Glutamatergic neuron (in vitro differentiated cells): ENCODE data around the gene HOGA1. TPM values are rescaled to one million over a fixed set of nuclear protein-coding genes. Genes with fewer than 3 reads are reported as not detected.
"Not testable (repeated sequence)": the region's sequence is repeated elsewhere in the genome, so short reads cannot be mapped to it uniquely, and the experiment has no call there.

Source experiments
- DNase-seq: peaks from one replicate; pipeline ENCODE4 v3.0.0; 2022
- H3K27ac Mint-ChIP-seq: one replicate; pipeline ENCODE4 v1.8.0; 2020; ENCODE audit warnings: mild to moderate bottlenecking, mixed read lengths, inconsistent platforms; ENCODE audit not compliant: unreplicated experiment
- H3K27me3 Mint-ChIP-seq: one replicate; pipeline ENCODE4 v1.8.0; 2020; ENCODE audit warnings: mild to moderate bottlenecking, moderate library complexity, mixed read lengths, inconsistent platforms; ENCODE audit not compliant: unreplicated experiment
- H3K36me3 Mint-ChIP-seq: one replicate; pipeline ENCODE4 v1.8.0; 2020; ENCODE audit warnings: mild to moderate bottlenecking, mixed read lengths, inconsistent platforms; ENCODE audit not compliant: unreplicated experiment
- H3K4me1 Mint-ChIP-seq: one replicate; pipeline ENCODE4 v1.8.0; 2020; ENCODE audit warnings: mild to moderate bottlenecking, low read depth, mixed read lengths, inconsistent platforms; ENCODE audit not compliant: unreplicated experiment
- H3K4me3 Mint-ChIP-seq: one replicate; pipeline ENCODE4 v1.8.0; 2020; ENCODE audit warnings: mild to moderate bottlenecking, mixed read lengths, inconsistent platforms; ENCODE audit not compliant: unreplicated experiment
- H3K9me3 Mint-ChIP-seq: one replicate; pipeline ENCODE4 v1.8.0; 2020; ENCODE audit warnings: mild to moderate bottlenecking, moderate library complexity, mixed read lengths, inconsistent platforms; ENCODE audit not compliant: unreplicated experiment
- total RNA-seq: library from RNA; stranded (reverse); fragmentation: NEBNext Ultra II Directional; extraction: Animal tissue kit (Norgen Biotek cat#: 25700); gene quantifications from one replicate; pipeline ENCODE4 v1.2.1, GENCODE V29; 2021; ENCODE audit not compliant: unreplicated experiment
- TF ChIP-seq, protein P1 (sequence below): fragments of 200-600 bp; sonication (generic); IDR thresholded peaks from one replicate; pipeline ENCODE4 v1.5.0; 2021; ENCODE audit not compliant: partially characterized antibody, unreplicated experiment

Gene HOGA1
- total RNA-seq, 1 donor from 2014 or later, result not detected

DNA sequence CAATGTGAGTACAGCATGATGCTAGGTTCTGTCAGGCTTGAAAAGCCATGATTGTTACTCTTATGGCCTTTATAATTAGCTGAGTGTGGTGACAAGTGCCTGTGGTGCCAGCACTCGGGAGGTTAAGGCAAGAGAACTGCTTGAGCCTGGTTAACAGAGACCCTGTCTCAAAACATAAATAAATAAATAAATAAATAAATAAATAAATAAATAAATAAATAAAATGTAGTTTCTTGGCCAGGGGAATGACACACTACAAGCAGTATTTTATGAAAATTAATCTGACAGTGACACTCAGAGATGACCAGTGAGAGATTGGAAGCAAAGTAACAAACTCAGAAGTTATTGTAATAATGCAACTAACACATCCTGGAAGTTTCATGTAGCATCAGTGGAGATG, 51.4 kb downstream of the HOGA1 start:
- TF ChIP-seq, protein P1, sequence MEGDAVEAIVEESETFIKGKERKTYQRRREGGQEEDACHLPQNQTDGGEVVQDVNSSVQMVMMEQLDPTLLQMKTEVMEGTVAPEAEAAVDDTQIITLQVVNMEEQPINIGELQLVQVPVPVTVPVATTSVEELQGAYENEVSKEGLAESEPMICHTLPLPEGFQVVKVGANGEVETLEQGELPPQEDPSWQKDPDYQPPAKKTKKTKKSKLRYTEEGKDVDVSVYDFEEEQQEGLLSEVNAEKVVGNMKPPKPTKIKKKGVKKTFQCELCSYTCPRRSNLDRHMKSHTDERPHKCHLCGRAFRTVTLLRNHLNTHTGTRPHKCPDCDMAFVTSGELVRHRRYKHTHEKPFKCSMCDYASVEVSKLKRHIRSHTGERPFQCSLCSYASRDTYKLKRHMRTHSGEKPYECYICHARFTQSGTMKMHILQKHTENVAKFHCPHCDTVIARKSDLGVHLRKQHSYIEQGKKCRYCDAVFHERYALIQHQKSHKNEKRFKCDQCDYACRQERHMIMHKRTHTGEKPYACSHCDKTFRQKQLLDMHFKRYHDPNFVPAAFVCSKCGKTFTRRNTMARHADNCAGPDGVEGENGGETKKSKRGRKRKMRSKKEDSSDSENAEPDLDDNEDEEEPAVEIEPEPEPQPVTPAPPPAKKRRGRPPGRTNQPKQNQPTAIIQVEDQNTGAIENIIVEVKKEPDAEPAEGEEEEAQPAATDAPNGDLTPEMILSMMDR, result no peak
- DNase-seq, result no peak
- Mint-ChIP-seq H3K4me3 (no peak overlapping the region), H3K9me3 (peaks cover 2% of the 10 kb centered on the region), H3K27ac (no peak overlapping the region), H3K36me3 (no peaks in the 10 kb centered on the region), H3K27me3 (peaks cover 11% of the 10 kb centered on the region), H3K4me1 (peaks cover 2% of the 10 kb centered on the region)

DNA sequence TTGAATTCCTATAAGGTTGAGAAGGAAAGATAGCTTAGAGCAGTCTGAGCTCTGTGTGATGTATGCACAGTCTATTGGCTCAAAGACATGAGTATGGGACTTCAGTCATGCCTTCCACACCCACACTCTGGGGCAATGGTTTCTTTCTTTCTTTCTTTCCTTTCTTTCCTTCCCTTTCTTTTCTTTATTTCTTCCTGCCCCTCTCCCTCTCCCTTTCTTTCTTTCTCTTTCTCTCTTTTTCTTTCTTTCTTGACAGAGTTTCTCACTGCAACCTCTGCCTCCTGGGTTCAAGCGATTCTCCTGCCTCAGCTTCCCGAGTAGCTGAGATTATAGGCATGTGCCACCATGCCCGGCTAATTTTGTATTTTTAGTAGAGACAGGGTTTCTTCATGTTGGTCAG, 54.9 kb downstream of the HOGA1 start:
- H3K36me3 Mint-ChIP-seq, H3K27ac Mint-ChIP-seq, DNase-seq, H3K9me3 Mint-ChIP-seq, H3K4me1 Mint-ChIP-seq, H3K4me3 Mint-ChIP-seq, H3K27me3 Mint-ChIP-seq: not testable (repeated sequence)

DNA sequence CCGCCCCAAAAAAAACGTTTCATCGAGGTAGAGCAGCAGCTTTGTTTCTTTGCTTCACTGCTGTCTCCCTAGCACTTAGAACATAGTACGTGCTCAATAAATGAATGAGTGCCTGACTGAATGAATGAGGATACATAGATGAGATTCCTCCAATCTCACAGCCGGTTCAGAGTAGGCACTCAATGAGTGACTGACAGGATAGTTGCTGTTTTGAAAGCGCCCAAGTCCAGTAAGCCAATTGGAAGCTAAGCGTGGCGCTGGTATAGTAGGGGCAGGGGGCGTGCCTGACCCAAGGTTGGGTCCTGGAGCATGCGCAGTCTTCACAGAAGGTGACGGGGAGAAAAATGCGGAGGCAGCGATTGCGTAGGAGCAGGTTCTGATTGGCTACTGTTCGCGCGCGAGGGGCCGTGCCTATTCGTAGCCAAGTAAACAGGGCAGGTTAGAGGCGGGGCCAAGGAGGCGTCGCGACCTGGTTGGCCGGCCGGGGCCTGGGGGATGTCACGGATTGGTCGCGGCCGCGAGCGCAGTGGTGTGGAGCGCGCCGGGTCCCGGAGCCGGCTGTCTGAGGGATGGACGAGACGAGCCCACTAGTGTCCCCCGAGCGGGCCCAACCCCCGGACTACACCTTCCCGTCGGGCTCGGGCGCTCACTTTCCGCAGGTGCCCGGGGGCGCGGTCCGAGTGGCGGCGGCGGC, 56.1 kb downstream of the HOGA1 start, which contains the start of gene PI4K2A:
Gene PI4K2A, plus strand, starts transcription at position 498 of the 694 bp plus-strand sequence. Its CDS starts 72 bp downstream, at position 570.
- peaks cover 4% of the 10 kb centered on the region for H3K4me1 Mint-ChIP-seq
- peaks cover 8% of the 10 kb centered on the region for H3K27me3 Mint-ChIP-seq
- peak within 1 kb of the TSS; percentile 82 for H3K27ac Mint-ChIP-seq
- H3K4me3 Mint-ChIP-seq, result peak within 1 kb of the TSS; percentile 99
- peak; percentile 99 for DNase-seq
- no peaks in the 10 kb centered on the region for H3K36me3 Mint-ChIP-seq
- TF ChIP-seq, protein P1, result no peak
- peaks cover 2% of the 10 kb centered on the region for H3K9me3 Mint-ChIP-seq

DNA sequence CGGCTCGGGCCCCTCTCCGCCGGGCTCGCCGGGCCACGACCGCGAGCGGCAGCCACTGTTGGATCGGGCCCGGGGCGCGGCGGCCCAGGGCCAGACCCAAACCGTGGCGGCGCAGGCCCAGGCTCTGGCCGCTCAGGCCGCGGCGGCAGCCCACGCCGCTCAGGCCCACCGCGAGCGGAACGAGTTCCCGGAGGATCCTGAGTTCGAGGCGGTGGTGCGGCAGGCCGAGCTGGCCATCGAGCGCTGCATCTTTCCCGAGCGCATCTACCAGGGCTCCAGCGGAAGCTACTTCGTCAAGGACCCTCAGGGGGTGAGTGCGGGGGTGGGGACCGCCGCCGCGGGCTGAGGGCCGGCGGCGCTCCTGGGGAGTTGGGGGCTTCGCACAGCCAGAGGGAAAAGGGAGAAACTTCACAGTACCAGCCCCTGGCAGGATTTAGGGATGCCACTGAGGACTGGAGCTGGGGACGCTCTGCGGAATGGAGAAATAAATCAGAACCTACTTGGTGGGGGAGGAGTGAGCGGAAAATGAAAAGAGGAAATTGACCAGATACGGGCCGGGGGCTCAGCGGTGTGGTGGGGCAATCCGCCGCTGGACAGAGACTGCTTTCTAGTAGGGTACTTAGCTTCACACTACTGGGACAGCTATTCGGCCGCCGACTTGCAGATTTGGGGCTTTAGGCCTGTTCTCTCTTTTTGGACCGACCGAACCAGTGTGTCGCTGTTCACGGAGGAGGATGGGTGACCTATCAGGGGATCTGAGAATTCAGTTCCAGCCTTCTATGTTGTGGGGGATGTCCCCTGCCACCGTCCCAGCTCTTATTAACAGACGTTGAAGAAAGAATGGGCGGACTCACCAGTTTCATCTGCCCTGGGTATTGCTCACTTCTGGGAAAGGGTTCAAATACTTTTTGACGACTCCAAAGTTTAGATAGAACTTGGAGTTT, 57.0 kb downstream of the HOGA1 start:
- Mint-ChIP-seq H3K36me3 (no peaks in the 10 kb centered on the region), H3K27ac (peak overlapping the region; percentile 82), H3K9me3 (peaks cover 2% of the 10 kb centered on the region), H3K27me3 (peaks cover 8% of the 10 kb centered on the region), H3K4me3 (peak overlapping the region; percentile 99), H3K4me1 (peaks cover 4% of the 10 kb centered on the region)
- TF ChIP-seq, protein P1, result no peak
- peak; percentile 48 for DNase-seq

DNA sequence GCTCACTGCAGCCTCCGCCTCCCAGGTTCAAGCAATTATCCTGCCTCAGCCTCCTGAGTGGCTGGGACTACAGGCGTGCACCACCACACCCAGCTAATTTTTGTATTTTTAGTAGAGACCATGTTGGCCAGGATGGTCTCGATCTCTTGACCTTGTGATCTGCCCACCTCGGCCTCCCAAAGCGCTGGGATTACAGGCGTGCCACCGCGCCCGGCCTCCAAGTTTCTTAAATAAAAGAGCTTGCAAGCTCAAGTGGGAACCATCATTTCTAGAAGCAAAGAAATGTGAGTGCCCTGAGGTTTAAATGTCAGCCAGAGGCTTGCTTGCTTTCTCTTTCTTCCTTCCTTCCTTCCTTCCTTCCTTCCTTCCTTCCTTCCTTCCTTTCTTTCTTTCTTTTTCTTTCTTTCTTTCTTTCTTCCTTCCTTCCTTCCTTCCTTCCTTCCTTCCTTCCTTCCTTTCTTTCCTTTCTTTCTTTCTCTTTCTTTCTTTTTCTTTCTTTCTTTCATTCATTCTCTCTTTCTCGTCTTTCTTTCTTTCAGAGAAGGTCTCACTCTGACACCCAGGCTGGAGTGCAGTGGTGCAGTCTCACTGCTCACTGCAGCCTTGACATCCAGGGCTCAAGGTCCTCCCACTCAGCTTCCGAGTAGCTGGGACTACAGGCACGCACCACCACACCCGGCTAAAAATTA, 58.4 kb downstream of the HOGA1 start:
- not testable (repeated sequence) for H3K27ac Mint-ChIP-seq, DNase-seq, H3K36me3 Mint-ChIP-seq, H3K9me3 Mint-ChIP-seq, H3K27me3 Mint-ChIP-seq, H3K4me1 Mint-ChIP-seq
- peak overlapping the region; percentile 68 for H3K4me3 Mint-ChIP-seq
